DMS79 (cell line): ENCODE results near the gene LGALSL.
"Not testable (repeated sequence)": the region's sequence is repeated elsewhere in the genome, so short reads cannot be mapped to it uniquely, and the experiment has no call there.

ENCODE experiments used
- DNase-seq: peaks from one replicate; lab custom pipeline; 2025; lab: John Stamatoyannopoulos, UW

LGALSL gene

GRCh38 chr2:64442801-64443429 is 11.0 kb upstream of the LGALSL start:
- DNase-seq, result no peak

GRCh38 chr2:64445970-64446369 is 8.0 kb upstream of the LGALSL start:
- DNase-seq, result not testable (repeated sequence)

GRCh38 chr2:64447317-64448040 is 6.5 kb upstream of the LGALSL start:
- DNase-seq, result no peak

GRCh38 chr2:64448041-64448426 is 5.9 kb upstream of the LGALSL start:
- DNase-seq, result no peak

- no peak for DNase-seq
Observed at GRCh38 chr2:64451051-64451450, 2.9 kb upstream of the LGALSL start.

GRCh38 chr2:64454386-64455332 is 697 bp downstream of the LGALSL start:
- no peak for DNase-seq

GRCh38 chr2:64455545-64455944 is 1.6 kb downstream of the LGALSL start:
- DNase-seq, result no peak

GRCh38 chr2:64456293-64456692 is 2.3 kb downstream of the LGALSL start:
- no peak for DNase-seq

- no peak for DNase-seq
Observed at GRCh38 chr2:64457524-64457923, 3.6 kb downstream of the LGALSL start.

GRCh38 chr2:64459575-64459974 is 5.6 kb downstream of the LGALSL start:
- DNase-seq, result no peak

- DNase-seq, result no peak
Observed at GRCh38 chr2:64460330-64460729, 6.4 kb downstream of the LGALSL start.

- no peak for DNase-seq
Observed at GRCh38 chr2:64461271-64462058, 7.5 kb downstream of the LGALSL start.

- DNase-seq, result no peak
Observed at GRCh38 chr2:64462171-64462570, 8.2 kb downstream of the LGALSL start.

GRCh38 chr2:64462940-64463700 is 9.2 kb downstream of the LGALSL start:
- DNase-seq, result no peak

GRCh38 chr2:64463781-64464180 is 9.8 kb downstream of the LGALSL start:
- DNase-seq, result no peak

- no peak for DNase-seq
Observed at GRCh38 chr2:64466478-64467085, 12.6 kb downstream of the LGALSL start.

- no peak for DNase-seq
Observed at GRCh38 chr2:64467096-64467843, 13.3 kb downstream of the LGALSL start.

- no peak for DNase-seq
Observed at GRCh38 chr2:64469261-64469660, 15.3 kb downstream of the LGALSL start.

GRCh38 chr2:64470071-64470470 is 16.1 kb downstream of the LGALSL start:
- no peak for DNase-seq

- no peak for DNase-seq
Observed at GRCh38 chr2:64470766-64471295, 16.9 kb downstream of the LGALSL start.
